GM21360 (cell line): Measurements from ENCODE around the gene RIOK1.
"Not testable (repeated sequence)": the region's sequence is repeated elsewhere in the genome, so short reads cannot be mapped to it uniquely, and the experiment has no call there.

ENCODE experiments used
- ATAC-seq: cut with Tn5 transposase; IDR thresholded peaks from one replicate; pipeline ENCODE4 v1.9.1; 2021; ENCODE audit warnings: mild to moderate bottlenecking, moderate library complexity; ENCODE audit not compliant: unreplicated experiment

The RIOK1 gene

DNA sequence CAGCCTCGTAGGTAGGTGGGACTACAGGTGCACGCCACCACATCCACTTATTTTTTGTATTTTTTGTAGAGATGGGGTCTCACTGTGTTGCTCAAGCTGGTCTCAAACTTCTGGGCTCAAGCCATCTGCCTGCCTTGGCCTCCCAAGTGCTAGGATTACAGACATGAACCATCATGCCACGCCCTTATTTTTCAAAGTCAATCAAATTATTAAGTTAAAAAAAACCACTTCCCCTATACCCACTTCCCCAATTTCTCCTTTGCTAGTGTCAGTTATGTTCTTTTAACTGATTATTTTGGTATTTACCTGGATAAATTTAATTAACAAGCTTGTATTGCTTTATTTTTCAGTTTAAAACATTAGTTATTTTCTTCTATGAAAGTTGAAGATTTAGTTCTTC is 49.6 kb downstream of the RIOK1 start:
- no peak for ATAC-seq

DNA sequence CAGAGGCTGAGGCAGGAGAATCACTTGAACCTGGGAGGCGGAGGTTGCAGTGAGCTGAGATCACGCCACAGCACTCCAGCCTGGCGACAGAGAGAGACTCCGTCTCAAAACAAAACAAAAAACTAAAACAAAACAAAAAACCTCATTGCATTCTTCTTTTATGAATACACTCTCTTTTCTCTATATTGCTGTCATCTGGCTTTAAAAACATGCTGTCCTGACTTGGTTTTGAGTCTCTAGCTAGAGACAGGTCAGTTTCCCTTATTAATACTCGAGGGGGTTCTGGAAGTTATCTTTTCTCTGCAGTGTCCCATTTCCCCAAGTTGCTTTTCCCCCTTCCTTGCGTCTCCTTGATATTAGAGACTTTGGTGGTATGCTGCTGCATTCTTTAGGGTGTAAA is 50.9 kb downstream of the RIOK1 start:
- ATAC-seq = no peak

DNA sequence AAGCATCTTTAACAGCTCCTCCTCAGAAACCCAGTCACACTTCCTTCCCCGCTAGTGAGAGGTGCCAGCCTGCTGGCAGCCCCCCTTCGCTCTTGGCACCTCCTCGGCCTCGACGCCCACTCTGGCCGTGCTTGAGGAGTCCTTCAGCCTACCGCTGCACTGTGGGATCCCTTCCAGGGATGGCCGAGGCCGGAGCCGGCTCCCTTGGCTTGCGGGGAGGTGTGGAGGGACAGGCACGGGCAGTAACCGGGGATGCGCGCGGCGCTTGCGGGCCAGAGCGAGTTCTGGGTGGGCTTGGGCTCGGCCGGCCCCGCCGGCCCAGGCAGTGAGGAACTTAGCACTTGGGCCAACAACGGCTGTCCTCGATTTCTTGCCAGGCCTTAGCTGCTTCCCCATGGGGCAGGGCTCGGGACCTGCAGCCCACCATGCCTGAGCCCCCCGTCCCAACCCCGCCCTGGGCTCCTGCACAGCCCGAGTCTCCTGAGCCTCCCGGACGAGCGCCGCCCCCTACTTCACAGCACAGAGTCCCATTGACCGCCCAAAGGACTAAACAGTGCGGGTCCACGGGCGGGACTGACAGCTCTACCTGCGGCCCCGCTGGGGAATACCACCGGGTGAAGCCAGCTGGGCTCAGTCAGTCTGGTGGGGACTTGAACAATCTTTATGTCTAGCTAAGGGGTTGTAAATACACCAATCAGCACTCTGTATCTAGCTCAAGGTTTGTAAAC is 51.6 kb downstream of the RIOK1 start:
- no peak for ATAC-seq

DNA sequence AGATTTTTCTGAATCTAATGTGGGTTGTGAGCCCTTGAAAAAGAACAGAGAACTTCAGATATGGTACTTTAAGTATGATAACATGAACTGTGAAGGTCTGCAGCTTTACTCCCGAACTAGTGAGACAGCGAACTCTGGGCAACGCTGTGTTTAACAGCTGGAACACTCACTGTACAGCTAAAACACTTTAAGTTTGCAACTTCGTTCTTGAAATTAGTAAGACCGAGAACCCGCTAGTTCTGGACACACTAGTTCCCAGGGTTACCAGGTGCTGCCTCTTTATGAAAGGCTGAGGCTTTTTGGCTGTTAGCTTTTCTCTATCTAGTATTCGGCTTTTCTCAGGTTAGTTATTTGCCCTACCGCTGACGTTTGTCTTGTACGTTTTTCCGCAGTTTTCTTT is 52.9 kb downstream of the RIOK1 start:
- no peak for ATAC-seq

DNA sequence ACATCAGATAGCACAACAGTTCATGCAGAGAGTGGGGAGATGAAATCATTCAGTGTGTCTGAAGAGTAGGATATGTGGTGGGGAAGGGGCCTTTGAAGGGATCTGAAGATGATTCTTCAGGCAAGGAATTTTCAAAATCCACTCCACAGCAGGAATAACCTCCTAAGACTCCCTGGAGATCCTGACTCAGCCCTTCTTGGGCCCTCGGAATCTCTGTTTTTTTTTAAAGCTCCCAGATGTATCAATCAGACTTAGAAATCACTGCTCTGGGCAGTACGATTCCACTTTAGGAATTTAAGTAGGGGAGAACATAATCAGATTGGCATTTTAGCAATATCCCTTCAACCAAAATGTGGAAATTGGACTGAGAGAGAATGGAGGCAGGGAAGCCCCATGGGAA is 55.5 kb downstream of the RIOK1 start:
- ATAC-seq = no peak

DNA sequence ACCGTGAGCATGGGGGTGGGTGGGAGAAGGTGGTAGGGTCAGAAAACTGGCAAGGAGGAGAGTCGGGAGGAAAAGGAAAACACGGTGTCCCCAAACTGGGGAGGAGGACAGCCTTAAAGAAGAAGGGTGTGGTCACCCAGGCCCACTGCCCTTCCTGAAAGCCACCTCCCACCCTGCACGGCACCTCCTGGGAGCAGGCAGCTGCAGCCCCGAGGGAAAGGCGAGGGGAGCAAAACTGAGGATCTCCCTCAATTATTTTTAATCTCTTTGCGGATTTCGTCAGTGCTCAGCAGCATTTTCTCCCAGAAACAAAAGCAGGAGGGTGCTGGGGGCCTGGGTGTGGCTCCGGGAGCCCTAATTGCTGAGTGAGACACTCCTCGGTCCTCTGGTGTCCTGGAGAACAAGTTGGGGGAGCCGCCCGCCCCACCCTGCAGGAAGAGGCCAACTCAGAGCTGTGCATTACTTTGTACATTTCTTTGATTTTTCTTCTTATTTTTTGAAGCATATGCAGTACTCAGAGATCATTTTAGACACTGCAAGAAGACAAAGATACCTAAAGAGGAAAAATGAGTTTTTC is 56.4 kb downstream of the RIOK1 start:
- ATAC-seq = no peak

DNA sequence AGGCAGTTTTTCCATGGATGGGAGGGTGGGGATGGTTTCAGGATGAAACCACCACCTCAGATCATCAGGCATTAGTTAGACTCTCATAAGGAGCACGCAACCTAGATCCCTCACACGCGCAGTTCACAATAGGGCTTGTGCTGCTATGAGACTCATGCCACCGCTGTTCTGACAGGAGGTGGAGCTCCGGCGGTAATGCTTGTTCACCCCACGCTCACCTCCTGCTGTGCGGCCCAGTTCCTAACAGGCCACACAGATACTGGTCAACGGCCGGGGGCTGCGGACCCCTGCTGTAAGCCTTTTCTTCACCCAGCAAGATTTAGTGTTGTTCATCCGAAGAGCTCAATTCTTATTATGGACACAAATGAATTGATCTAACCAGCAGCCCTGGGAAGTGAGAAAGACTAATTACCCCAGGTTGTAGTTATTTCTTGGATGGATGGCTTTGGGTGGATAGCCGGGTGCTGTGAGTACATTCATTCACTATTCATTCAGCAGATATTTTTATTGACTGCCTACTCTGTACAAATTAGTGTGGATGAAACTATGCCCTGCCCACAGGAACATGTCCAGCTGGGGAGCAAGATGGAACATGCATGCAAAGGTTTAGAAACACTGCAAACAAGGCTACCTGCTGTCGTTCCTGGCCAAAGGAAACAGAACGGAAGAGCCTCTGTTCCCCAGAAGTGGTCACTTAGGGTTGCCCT is 57.2 kb downstream of the RIOK1 start:
- ATAC-seq = no peak

DNA sequence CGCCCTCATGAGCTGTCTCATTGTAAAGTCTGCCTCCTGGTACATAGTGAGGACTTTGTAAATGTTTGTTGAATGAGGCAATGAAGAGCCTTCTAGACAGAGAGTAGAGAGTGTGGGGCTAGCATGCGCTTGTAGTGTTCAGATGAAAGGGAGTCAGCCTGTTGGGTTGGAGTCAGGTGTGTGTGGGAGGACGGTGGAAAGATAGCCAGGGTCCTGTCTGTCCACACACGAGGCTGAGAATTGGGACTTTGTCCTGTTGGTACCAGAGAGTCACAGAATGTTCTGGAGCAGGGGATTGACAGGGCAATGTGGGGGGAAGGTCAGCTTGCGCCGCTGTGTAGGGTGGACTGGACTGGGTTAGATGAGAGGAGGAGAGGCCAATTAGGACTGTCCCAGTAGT is 58.6 kb downstream of the RIOK1 start:
- ATAC-seq = no peak

DNA sequence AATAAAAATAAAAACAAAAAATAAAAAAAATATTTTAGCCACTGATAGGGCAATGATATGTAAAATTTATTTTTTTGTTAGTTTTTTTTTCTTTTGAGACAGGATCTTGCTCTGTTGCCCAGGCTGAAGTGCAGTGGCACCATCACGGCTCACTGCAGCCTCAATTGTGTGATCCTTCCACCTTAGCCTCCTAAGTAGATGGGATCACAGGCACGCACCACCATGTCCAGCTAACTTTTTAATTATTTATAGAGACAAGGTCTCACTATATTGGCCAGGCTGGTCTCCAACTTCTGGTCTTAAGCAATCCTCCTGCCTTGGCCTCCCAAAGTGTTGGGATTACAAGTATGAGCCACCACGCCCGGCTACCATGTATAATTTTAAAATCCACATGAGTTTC is 59.4 kb downstream of the RIOK1 start:
- no peak for ATAC-seq

DNA sequence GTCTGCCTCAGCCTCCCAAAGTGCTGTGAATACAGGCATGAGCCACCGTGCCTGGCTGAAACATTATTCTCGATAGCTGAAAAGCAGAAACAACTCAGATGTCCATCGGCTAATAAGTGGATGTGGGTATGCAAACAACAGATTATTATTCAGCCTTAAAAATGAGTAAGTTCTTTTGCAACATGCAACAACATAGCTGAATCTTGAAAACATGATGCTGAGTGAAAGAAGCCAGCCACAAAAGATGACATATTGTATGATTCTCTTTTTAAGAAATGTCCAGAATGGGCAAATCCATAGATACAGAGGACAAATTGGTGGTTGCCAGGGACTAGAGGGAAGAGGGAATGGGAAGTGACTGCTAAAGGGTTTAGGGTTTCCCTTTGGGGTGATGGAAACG is 61.7 kb downstream of the RIOK1 start:
- no peak for ATAC-seq

DNA sequence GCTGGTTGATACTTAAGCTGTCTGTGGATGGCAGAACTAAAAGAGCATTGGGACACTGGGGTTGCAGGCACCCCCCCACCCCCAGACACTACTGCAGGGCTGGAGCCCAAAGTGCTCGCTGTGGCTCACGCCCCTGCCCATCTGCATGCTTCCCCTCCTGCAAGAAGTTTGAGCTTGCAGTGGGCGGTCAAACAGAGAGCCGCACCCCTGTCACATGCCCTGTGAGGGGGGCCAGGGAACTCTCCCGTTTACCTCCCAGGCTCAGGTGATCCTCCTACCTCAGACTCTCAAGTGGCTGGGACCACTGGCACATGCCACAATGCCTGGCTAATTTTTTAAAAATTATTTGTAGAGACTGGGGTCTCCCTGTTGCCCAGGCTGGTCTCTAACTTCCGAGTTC is 63.3 kb downstream of the RIOK1 start:
- no peak for ATAC-seq

DNA sequence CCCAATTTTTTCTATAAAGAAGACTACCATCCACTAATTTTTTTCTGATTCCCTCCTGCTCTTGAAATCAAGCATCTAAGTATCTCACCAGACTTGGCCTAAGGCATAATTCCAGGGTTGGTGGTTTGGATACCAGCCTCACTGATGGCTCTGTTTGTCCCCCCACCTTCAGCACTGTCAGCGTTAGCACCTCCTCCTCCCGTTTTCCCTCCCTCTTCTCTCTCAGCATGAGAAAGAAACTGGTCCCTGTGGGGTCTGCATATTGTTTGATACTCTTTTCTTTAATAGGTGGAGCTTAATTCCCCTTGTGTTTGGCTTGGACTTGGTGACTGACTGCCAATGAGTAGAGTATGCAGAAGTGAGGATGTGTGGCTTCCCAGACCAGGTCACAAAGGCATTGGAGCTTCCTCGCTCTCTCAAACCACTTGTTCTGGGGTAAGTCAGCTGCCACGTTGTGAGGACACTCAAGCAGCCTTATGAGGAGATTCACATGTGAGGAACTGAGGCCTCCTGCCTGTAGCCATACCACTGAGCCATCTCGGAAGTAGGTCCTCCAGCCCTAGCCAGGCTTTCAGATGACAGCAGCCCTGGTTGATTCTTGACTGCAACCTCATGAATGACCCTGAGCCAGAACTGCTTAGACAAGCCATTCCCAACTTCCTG is 65.2 kb downstream of the RIOK1 start:
- no peak for ATAC-seq

DNA sequence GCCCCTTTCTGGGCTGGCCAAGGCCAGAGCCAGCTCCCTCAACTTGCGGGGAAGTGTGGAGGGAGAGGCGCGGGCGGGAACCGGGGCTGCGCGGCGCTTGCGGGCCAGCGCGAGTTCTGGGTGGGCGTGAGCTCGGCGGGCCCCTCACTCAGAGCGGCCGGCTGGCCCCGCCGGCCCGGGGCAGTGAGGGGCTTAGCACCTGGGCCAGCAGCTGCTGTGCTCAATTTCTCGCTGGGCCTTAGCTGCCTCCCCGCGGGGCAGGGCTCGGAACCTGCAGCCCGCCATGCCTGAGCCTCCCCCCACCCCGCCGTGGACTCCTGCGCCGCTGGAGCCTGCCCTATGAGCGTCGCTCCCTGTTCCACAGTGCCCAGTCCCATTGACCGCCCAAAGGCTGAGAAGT is 66.7 kb downstream of the RIOK1 start:
- ATAC-seq = not testable (repeated sequence)

DNA sequence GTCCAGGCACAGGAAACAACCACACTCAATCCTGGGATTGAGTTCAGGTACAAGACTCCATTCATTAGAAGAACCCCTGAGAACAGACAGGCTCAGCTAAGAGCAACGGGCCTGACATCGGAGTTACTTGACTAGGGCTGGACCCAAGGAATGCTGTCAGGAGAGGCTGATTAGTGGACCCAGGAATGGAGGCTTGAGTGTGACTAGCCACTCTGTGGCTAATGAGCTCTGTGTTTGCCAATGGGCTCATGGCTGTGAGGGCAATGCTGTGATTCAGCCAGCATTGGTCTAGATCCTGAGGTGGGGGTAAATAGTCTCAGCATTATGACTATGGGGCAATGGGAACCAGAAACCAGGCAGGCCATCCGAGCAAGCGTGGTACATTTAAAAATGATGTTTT is 71.8 kb downstream of the RIOK1 start:
- ATAC-seq = no peak

DNA sequence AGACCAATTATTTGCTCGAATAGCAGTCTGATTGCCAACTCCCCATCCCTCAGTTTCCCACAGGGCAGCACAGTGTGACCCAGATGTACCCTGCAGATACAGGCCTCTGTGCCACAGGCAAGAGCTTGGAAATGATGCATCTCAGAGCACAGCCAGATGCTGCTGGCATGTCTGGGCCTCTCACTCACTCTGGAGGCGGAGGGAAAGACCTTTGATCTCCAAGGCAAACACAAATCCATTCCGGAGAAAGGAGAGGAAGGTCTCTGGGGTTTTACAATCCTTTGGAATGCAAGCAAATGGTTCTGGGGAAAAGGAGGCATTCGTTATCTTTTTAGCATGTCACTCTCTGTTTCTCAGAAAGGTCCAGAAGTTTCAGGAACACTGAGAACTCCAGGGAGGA is 74.2 kb downstream of the RIOK1 start:
- no peak for ATAC-seq

DNA sequence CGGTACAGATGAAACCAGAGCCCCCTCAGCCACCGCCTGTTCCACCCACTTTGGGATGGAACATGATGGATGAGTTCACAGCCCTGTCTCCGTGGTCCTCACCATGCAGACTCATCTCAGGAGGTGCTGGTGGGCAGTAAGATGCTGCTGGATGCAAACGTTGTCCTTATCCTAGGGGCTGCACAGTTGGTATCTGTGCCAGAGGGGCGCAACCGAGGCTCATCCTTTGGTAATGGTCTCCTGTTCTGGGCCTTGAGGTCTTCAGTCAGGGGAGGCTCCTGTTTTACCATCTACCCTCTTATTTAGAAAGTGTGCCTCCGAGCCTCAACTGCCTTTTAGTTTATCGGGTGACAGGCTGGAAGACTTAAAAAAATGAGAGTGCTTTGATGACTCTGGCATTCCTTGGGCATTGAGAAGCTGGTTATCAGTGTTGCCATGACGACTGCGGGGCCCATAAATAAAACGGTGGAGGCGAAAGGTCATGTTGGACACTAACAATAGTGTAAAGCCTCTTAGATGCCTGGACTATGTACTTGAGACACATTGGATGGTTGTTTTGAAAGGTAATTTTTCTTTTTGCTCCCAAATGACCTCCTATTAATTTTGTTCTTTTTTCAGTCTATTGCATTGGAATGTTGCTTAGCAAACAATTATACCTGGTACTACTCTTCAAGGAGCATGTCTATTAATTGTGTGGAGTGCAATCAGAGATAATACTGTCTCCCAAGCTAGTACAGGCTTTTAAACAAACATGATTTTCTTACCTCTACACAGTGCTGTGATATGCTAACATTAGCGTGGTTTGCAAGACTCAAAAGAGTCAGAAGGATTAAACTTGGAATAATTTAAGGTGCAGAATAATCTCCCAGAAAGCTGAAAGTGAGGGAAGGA is 77.6 kb downstream of the RIOK1 start:
- ATAC-seq = no peak
